Stimulated activated CD4-positive, alpha-beta T cell treated with anti-CD3 and anti-CD28 coated beads, Interleukin-4, amount 100 ng/mL, for 4 hours (primary cell): ENCODE measurements around the gene ZBTB2.

Experiments used
- DNase-seq, 2 experiments: peaks; one replicate each; pipeline ENCODE4 v3.0.0-alpha.2; 2020

ZBTB2 gene, protein sequence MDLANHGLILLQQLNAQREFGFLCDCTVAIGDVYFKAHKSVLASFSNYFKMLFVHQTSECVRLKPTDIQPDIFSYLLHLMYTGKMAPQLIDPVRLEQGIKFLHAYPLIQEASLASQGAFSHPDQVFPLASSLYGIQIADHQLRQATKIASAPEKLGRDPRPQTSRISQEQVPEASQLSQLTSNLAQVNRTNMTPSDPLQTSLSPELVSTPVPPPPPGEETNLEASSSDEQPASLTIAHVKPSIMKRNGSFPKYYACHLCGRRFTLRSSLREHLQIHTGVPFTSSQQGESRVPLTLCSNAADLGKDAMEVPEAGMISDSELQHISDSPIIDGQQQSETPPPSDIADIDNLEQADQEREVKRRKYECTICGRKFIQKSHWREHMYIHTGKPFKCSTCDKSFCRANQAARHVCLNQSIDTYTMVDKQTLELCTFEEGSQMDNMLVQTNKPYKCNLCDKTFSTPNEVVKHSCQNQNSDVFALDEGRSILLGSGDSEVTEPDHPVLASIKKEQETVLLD

DNA sequence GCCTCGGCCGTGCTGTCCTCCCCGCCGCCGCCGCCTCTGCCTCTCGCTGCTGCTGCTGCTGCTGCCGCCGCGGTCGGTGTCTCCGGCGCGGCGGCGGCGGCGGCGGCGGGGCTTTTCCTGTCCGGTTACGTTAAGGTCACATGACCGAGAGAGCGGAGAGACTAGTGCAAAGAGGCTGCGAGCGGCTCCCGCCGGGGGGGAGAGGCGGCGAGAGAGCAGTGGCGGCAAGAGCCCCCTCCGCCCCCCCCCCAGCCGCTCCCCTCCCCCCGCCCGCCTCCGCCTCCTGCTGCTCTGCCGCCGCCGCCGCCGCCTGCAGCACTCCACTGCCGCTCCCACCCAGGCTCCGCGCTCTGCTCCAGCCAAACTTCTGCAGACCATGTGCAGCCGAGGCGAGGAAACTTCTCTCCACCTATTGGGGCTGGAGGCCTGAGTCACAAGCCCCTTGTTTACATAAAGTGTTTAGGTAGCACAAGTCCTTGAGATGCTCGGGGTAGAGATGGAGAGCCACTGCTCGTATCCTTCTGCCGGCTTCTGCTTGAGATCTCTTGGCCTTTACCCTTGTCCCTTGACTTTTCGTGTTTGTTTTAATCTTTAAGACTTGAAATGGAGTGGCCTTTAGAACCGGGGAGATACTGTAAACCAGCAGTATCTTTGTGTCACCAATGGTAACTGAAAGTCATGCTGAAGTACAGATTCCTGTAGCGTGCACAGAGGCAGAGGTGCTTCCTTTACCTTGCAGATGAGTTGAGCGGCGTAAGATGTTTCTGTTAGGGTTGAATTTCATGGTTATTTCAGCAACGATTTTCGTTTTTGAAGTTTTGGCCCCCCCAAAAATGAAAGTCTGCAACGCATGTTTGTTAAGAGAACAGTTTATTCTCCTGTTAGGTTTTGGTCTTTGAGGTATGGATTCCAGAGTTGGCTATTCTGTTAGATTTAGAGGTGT, at the start of gene ZBTB2:
Gene ZBTB2, minus strand, starts transcription at position 89 of the 943 bp plus-strand sequence. CDS start 17,922 bp downstream, outside the sequence.
- DNase-seq = peak; percentile 56 to 58

DNA sequence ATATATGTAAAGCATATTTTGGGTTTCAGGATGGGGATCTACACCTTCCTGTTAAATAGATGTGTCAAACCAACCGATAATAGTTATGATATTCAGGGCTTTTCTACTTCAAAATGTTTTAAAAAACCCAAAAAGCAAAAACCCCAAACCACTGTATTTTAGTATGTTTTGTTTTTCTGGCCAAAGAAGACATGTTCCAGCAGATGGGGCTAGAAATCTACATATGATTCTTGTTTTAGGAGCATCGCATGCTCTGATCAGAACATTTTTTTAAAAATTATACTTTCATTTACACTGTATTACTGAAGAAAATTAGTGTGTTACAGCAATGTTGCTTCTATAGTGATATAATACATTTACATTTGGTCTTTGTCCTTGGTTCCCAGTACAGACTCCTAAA, 49.6 kb upstream of the ZBTB2 start:
- DNase-seq = no peak

DNA sequence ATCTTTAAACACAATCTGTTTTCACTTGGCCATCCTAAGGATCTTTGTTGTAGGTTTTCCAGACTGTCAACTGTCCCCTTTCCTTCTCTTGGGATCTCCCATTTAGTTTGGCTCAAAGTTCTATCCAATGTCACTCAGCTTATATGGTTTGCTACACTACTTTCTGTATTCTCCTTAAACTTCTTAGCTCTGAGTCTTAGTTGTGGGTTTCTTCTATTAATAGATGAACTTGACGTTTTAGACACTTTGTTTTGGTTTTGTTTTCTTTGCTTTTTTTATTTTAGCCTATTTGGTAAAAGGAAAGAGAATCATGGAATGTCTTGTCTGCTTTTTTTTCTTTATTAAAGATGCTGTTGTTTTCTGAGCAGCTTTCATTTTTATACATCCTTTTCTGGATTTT, 49.1 kb upstream of the ZBTB2 start:
- no peak for DNase-seq

DNA sequence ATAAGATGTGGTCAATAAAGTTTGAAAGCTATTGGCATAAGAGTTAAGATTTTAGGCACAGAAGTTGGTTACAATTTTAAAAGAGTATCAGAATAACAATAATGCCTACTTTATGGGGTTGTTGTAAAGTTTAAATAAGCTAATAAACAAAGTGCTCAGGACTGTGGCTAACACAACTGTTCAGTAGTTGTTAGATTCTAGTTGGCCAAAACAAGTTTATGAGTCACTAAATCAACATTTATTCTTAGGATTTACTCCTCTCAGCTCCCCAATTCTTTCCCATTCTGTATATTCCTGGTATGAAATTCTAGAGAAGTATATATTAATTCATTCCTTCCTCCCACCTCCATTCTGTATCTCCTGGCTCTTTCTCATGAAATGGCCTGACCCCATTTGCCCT, 46.0 kb upstream of the ZBTB2 start:
- DNase-seq = no peak

DNA sequence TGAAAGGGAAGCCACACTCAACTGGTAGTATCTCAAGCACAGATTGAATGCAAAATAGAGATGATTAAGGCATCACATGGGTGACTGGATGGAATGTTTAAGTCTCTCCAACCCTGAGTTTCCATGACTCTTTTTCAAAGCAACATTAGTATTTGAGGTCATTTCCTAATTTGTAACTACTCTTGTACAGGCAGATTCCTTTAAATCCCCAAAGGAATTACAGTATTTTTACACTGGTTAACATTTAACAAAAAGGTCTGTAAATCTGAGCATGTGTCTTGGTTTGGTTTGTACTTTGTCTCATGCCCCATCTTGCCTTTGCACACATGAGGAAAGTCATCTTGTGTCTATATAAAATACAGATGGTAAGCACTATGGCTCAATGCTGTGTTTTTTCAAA, 45.4 kb upstream of the ZBTB2 start:
- no peak for DNase-seq

DNA sequence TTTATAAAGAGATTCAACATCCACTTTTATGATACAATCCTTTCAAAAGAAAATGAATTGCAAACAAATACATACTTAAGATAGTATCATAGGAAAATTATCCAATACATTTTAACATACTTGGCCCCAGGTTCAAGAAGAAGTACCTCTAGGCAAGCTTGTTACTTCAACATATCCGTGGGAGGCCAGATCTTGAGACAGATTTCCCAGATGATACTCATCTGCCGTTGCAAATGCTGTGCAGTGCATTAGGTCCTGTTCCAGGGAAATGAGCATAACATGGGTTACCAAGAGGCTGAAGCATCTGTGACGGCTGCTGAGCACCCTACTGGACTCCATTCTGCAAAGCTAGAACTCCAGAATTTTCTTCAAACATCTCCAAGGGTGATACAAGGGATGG, 44.9 kb upstream of the ZBTB2 start:
- no peak for DNase-seq

DNA sequence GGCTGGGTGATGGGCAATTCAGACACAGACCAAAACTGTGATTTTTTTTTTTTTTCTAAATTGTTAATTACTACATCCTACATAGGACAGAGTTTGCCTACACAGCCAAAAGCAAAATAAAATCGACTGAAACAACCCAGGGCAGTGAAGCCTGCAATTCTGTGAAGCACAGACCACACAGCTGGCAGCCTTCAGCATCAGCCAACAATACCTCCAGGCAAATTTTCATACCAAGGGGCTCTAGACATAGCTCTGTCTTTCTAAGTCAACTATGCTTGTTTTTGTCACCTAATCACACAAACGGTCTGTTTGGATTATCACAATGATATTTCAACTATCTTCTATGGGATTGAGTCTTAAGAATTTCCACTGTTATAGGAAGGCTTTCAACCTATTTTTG, 43.0 kb upstream of the ZBTB2 start:
- no peak for DNase-seq

DNA sequence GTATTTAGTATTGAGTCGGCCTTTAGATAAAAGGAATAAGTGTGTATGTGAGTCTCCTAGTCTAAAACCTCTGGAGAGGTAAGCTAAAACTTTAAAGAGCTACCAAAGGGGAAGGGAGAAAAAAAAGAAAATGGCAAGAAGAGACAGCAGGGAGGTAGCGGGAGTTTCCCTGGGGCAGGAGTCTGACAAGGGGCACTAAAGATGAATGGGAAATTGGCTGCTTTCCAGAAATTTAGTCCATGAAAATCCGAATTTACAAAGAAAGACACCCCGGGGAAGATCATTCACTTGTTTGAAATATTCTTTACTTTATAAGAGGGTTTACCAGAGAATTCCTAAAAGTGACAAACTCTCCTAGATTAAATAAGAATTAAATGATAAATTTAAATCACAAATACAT, 41.3 kb upstream of the ZBTB2 start:
- DNase-seq = no peak

DNA sequence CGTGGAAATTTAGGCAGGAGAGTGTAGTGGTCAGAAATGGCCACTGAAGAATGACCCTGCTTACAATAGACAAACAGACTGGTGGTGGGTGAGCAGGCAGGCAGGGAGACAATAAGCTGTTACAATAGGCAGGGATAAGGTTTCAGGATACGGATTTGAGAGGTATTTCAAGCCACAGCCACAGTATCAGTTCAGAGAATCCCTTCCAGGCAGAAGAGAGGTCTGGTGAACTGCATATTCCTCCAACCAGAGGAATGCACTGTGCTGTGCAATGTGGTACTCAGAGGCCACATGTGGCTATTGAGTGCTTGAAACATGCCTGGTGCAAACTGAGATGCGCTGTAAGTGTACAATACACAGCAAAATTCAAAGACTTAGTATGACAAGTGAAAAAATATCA, 40.0 kb upstream of the ZBTB2 start:
- DNase-seq = no peak

DNA sequence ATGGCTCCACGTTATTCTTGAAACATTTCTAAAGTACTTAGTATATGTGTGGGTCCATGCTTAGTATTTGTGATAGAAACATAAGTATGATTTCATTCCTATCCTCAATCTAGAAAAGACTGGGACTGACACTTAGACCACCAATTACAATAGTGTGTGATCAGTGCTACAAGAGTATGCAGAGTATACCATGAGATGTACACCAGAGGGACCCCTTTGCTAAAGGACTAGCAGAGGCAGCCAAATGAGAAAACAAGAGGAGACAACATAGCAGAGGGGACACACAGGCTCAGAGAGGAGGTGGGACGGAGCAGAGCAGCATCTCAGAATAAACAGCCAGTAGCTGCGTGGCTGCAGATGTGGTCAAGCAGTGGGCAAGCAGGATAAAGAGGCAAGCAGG, 39.5 kb upstream of the ZBTB2 start:
- DNase-seq = no peak

DNA sequence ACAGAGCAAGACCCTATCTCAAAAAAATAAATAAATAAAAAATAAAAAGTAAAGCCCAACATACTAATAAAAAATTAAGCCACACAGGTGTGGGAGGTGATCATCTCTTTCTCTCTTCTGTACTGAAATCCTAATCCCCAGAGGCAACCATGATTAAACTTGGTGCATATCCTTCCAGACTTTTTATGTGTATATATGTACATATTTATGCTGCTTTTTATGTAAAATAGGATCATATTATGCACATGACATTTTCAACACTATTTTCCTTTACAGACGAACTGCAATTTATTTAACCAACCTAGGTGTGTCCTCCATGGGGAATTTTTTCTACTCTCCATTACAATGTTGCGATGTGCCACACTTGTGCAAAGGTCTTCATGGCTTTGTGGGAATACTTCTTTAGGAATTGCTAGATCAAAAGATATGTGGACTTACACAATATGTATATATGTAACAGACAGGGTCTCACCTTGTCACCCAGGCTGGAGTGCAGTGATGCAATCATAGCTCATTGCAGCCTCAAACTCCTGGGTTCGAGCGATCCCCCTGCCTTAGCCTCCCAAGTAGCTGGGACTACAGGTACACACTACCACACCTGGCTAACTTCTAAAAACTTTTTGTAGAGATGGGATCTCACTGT, 36.9 kb upstream of the ZBTB2 start:
- DNase-seq = no peak

DNA sequence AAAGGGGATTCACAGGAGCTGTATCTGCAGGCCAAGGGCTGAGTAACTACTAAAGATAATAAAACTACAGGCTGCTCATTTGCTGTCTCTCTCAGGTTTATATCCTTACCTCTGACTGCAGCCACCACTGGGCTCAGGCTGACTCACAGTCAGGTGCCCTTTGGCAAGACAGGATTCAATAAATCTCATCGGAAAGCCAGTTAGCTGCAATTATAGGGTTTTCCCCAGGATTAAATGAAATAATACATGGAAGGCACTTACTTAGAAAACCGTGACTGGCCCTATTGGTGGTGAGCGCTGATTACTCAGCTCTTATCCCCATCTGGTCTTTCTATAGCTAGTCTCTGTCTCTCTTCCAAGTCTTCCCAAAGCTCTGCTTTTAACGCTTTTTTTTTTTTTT, 34.2 kb upstream of the ZBTB2 start:
- no peak for DNase-seq

DNA sequence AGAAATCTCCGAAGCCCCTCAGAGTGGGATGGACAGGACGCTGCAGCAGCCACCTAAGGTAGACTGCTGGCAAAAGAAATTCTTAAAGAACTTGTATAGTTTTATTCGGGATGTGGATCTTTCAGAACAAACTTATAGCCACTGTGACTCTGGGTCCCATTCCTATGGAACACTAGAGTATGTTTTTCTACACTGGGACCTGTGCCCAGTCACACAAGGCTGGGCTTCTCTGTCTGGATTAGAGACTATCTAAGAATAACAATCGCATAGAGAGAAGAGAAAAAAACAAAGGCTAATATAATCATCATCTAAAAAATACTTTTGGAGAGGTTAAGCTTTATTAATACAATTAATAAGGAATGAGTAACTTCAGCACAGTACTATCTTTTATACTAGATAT, 31.6 kb upstream of the ZBTB2 start:
- DNase-seq = no peak

DNA sequence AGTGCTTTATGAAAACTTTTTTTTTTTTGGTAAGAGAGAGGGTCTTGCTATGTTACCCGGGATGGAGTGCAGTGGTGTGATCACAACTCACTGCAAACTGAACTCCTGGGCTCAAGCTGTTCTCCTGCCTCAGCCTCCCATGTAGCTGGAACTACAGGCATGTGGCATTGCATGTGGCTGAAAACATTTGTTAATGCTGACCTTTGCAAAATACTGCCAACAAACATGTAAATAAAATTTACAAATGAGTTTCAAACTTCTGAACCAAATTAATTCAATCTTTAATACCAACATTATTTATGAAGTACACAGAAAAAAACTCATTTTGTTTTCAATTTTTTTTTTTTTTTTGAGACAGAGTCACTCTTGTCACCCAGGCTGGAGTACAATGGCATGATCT, 26.1 kb upstream of the ZBTB2 start:
- no peak for DNase-seq

DNA sequence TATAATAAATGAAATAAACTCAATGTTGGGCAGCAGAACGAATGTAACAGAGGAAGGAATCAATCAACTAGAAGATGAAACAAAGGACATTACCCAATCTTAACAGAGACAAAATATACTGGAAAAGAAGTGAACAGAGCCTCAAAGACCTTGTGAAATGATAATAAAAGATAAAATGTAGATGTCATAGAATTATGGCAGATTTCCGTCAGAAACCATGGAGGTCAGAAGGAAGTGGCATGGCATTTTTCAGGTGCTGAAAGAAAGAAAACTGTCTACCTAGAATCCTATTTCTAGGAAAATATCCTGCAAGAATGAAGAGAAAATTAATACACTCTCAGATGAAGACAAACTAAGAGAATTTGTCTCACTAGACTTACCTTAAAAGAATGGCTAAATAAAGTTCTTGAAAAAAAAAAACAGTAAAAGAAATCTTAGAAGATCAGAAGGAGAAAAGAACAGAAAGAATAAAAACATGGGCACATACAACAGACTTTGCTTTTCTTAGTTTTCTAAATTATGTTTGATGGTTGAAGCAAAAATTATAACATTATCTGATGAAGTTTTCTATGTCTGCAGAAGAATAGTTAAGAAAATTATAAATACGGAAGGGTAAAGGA, 23.4 kb upstream of the ZBTB2 start:
- no peak for DNase-seq

DNA sequence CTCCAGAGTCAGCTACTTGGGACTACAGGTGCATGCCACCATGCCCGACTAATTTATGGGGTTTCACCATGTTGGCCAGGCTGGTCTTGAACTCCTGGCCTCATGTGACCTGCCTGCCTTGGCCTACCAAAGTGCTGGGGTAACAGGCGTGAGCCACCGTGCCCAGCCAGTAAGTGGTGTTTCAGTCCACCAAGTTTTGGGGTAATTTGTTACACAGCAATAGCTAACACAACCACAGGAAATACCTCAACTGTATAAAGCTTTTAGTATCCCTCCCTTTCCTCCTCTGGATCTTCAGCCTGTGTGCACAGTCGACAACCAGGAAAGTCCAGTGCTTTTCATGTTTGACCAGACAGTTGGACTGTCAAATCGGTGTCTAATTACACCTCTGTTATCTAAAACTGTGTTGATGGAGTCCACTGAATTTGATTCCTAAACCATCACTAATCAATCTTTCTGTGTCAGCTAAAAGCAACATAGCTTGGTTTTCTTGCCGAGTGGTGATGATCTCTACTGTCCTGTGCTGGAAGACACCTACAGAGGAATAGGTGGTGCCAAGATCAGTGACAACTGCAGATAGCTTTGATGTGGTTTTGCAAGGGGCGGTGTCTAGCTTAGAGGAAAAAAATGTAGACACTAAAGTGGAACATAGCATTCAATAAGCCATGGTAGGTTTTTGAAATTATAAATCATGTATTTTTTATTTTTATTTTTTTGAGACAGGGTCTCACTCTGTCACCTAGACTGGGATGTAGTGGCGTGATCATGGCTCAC, 22.2 kb upstream of the ZBTB2 start:
- DNase-seq = peak in 1 of 2 experiments; percentile 64

DNA sequence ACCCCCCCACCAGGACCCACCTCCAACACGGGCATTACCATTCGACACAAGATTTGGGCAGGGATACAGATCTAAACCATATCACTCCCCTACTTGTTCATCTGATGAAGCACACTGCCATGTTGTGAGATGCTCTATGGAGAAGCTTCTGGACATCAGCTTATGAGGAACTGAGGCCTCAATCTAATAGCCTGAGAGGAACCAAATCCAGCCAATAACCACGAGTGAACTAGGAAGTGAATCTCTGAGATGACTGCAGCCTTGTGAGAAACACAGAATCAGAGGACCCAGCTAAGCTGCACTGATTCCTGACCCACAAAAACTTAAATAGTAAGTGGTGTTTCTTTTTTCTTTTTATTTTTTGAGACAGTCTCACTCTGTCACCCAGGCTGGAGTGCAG, 21.6 kb upstream of the ZBTB2 start:
- DNase-seq = no peak

DNA sequence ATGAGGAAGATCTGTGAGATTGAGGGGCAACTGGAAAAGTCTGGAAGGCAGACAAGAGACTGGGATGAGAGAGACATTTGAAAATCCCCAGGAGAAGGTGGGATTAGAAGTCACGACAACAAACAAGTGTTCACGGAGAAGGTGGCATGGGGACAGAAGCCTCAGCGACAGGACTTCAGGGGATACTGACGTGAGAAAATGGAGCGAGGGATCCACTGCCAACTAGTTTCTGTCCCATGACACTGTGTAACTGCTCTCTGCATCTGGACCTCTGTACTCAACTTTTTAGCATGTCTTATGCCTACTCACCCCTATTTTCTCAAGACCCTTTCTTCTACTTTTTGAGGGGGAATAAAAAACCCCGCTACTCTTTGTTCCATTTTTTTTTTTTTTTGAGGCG, 18.3 kb upstream of the ZBTB2 start:
- DNase-seq = no peak

DNA sequence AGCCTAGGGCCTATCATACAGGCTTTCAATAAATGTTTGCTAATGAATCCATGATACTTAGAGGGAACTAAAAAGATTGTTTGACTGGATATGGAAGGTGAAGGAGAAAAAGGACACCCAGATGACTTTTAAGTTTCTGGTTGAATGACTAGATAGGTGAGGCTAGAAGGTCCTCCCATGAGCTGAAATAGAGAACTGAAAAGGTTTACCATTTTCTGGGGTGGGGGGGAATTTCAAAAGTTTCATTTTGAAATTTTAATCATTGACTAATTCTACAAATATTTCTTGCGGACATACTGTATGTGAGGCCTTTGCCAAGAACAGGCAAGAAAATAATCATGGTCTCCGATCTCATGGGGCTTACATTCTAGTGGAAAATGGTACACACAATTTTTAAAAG, 17.9 kb upstream of the ZBTB2 start:
- DNase-seq = no peak

DNA sequence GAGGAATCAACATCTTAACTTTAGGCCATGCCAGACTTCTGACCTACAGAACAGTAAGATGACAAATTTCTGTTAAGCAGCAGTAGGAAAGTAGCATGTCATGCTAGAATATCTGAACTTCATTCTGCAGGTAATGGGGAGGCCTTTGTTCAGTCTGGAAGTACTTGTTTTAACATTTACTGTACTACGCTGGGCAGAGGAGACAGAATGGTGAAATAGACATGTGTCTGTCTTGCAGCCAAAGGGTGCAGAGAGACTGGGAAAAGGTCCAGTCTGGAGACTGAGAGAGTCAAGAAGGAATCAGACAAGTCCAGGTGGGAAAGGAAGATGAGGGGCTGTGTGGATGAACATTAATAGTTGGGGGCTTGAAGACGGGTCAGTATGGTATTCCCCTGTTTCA, 17.5 kb upstream of the ZBTB2 start:
- no peak for DNase-seq

DNA sequence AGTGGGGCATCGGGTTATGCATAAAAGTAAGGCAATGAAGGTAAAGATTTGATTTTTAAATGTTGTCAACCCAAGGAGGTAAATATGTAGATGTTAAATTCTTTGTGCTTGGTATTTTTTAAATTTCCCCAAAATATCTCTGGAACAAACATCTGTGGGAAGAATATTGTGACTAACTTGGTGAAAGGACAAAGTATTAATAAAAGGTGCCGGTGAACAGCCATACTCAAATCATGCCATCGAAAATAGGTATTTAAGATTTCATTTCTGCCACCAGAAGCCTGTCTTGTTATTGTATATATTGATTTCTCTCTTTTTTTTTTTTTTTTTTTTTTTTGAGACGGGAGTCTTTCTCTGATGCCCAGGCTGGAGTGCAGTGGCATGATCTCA, 12.6 kb upstream of the ZBTB2 start:
- no peak for DNase-seq

DNA sequence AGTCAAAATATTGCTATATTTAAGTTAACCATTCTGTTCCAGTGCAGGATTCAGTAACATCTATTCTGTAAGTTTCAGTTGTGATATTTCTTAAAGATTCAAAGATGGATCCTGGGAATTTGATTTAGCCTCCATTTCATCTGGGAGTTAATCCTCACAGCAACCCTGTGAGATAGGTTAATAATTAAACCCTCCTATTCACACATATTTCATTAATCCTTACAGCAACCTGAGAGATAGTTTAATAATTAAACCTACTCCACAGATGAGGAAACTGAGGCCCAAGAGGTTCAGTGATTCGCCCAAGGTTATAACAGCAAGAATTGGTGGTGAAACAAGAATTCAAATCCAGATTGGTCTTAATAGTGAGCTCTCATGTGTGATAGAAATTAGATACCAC, 10.9 kb upstream of the ZBTB2 start:
- no peak for DNase-seq
